OCI-LY1 (cell line): ENCODE measurements around the gene COX6A1.
A peak's percentile ranks its signal among the peaks of the same experiment; 100 is the strongest.

Experiments used
- H2AFZ ChIP-seq: fragments of 200-600 bp; sonication (generic), shearing (Covaris generic); 2 replicates; pipeline ENCODE4 v1.6.0; 2014; ENCODE audit warnings: antibody characterized with exemption, mild to moderate bottlenecking, low read length
- H3F3A ChIP-seq: fragments of 200-600 bp; sonication (generic), shearing (Covaris generic); 2 replicates; pipeline ENCODE4 v1.6.0; 2014; ENCODE audit warnings: mild to moderate bottlenecking, antibody characterized with exemption, low read length, moderate library complexity; ENCODE audit not compliant: insufficient read depth
- H3K27ac ChIP-seq: fragments of 200-600 bp; sonication (generic); 2 replicates; pipeline ENCODE4 v1.5.1; 2014; ENCODE audit warnings: low read length, mixed run types, mild to moderate bottlenecking, low read depth; ENCODE audit not compliant: poor library complexity, severe bottlenecking
- H3K27me3 ChIP-seq: fragments of 200-600 bp; sonication (generic); 2 replicates; pipeline ENCODE4 v1.6.0; 2014; ENCODE audit warnings: antibody characterized with exemption, mild to moderate bottlenecking, low read length, moderate library complexity; ENCODE audit not compliant: insufficient read depth
- H3K36me3 ChIP-seq: fragments of 200-600 bp; sonication (generic); 2 replicates; pipeline ENCODE4 v1.6.1; 2014; ENCODE audit warnings: mild to moderate bottlenecking, antibody characterized with exemption, low read length, moderate library complexity, mixed read lengths; ENCODE audit not compliant: insufficient read depth
- H3K4me1 ChIP-seq: fragments of 200-600 bp; sonication (generic); 2 replicates; pipeline ENCODE4 v1.5.1; 2014; ENCODE audit warnings: mild to moderate bottlenecking, low read length, moderate library complexity; ENCODE audit not compliant: insufficient read depth, severe bottlenecking
- H3K4me2 ChIP-seq: fragments of 200-600 bp; sonication (generic), shearing (Covaris generic); 2 replicates; pipeline ENCODE4 v1.6.1; 2014; ENCODE audit warnings: low read length
- H3K4me3 ChIP-seq: fragments of 200-600 bp; sonication (generic); 2 replicates; pipeline ENCODE4 v1.5.1; 2014; ENCODE audit warnings: low read length, low read depth, mild to moderate bottlenecking, mixed read lengths; ENCODE audit not compliant: poor library complexity, severe bottlenecking
- H3K79me2 ChIP-seq: fragments of 200-600 bp; shearing (Covaris generic); 2 replicates; pipeline ENCODE4 v1.6.1; 2016; ENCODE audit warnings: mixed run types, low read length, mixed read lengths; ENCODE audit not compliant: insufficient read depth
- H3K9ac ChIP-seq: fragments of 200-600 bp; sonication (generic), shearing (Covaris generic); 2 replicates; pipeline ENCODE4 v1.6.1; 2014; ENCODE audit warnings: mild to moderate bottlenecking, low read length, mixed read lengths
- H3K9me2 ChIP-seq: fragments of 200-600 bp; sonication (generic), shearing (Covaris generic); 2 replicates; pipeline ENCODE4 v1.6.1; 2014; ENCODE audit warnings: low read depth, mild to moderate bottlenecking, low read length, mixed read lengths
- H3K9me3 ChIP-seq: fragments of 200-600 bp; shearing (Covaris generic); 2 replicates; pipeline ENCODE4 v1.6.1; 2014; ENCODE audit warnings: low read length, mixed read lengths
- H4K20me1 ChIP-seq: fragments of 200-600 bp; sonication (generic), shearing (Covaris generic); 2 replicates; pipeline ENCODE4 v1.6.0; 2016; ENCODE audit warnings: mild to moderate bottlenecking, low read length; ENCODE audit not compliant: insufficient read depth
- EZH2 ChIP-seq: fragments of 200-600 bp; sonication (generic), shearing (Covaris generic); IDR thresholded peaks from 2 replicates; pipeline ENCODE4 v1.8.0; 2017; ENCODE audit warnings: borderline replicate concordance, mixed run types, mild to moderate bottlenecking, antibody characterized with exemption, low read length, moderate library complexity, mixed read lengths
- TF ChIP-seq, protein P1 (sequence below): fragments of 200-600 bp; sonication (generic), shearing (Covaris generic); IDR thresholded peaks from 2 replicates; pipeline ENCODE4 v1.5.1; 2017; ENCODE audit warnings: mild to moderate bottlenecking, antibody characterized with exemption, low read length, moderate library complexity, mixed read lengths

The COX6A1 gene

DNA sequence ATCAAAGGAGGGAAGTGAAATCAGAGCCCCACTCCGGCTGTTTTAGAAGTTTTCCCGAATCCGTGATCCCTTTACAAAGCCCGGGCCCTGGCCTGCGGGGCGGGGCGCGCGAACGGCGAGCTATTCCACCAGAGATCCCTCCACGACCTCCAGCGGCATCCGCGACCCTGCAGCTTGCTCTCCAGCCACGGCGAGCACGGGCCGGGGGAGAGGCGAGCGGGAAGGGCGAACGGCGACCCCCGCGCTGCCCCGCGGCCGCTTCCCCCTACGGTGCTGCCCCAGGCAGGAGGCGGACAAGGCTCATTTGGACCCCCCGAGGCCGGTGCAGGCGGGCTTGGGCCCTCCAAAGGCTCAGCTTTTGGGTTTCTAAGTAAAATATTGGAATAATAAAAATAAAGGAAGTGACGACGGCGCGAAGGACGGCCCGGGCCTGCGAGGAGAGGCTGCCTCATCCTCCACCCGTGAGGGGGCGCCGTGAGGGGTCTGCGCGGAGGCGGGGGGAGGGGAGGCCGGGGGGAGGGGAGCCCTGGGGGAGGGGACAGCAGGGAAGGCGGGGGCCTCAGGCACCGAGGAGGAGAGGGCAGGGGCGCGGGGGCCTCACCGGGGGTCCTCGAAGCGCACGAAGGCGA is 31.0 kb downstream of the COX6A1 start:
- H3K4me2 ChIP-seq: peak overlapping the region; percentile 76
- no peaks in the 10 kb centered on the region for H3K9me2 ChIP-seq
- peaks cover 40% of the 10 kb centered on the region for H3K36me3 ChIP-seq
- H3K27ac ChIP-seq: peak overlapping the region; percentile 58
- no peaks in the 10 kb centered on the region for H3K27me3 ChIP-seq
- H3K4me3 ChIP-seq: peak overlapping the region; percentile 98
- no peaks in the 10 kb centered on the region for H3K9me3 ChIP-seq
- peaks cover 42% of the 10 kb centered on the region for H3K79me2 ChIP-seq
- H2AFZ ChIP-seq: no peak overlapping the region
- H3K9ac ChIP-seq: peak overlapping the region; percentile 94
- H3K4me1 ChIP-seq: peaks cover 54% of the 10 kb centered on the region
- no peak for TF ChIP-seq EZH2
- TF ChIP-seq, protein P1, sequence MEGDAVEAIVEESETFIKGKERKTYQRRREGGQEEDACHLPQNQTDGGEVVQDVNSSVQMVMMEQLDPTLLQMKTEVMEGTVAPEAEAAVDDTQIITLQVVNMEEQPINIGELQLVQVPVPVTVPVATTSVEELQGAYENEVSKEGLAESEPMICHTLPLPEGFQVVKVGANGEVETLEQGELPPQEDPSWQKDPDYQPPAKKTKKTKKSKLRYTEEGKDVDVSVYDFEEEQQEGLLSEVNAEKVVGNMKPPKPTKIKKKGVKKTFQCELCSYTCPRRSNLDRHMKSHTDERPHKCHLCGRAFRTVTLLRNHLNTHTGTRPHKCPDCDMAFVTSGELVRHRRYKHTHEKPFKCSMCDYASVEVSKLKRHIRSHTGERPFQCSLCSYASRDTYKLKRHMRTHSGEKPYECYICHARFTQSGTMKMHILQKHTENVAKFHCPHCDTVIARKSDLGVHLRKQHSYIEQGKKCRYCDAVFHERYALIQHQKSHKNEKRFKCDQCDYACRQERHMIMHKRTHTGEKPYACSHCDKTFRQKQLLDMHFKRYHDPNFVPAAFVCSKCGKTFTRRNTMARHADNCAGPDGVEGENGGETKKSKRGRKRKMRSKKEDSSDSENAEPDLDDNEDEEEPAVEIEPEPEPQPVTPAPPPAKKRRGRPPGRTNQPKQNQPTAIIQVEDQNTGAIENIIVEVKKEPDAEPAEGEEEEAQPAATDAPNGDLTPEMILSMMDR: peak; percentile 32
- H3F3A ChIP-seq: no peaks in the 10 kb centered on the region
- 0 out of 2 replicates have a peak, but pooled peaks cover 3% of the 10 kb centered on the region for H4K20me1 ChIP-seq

DNA sequence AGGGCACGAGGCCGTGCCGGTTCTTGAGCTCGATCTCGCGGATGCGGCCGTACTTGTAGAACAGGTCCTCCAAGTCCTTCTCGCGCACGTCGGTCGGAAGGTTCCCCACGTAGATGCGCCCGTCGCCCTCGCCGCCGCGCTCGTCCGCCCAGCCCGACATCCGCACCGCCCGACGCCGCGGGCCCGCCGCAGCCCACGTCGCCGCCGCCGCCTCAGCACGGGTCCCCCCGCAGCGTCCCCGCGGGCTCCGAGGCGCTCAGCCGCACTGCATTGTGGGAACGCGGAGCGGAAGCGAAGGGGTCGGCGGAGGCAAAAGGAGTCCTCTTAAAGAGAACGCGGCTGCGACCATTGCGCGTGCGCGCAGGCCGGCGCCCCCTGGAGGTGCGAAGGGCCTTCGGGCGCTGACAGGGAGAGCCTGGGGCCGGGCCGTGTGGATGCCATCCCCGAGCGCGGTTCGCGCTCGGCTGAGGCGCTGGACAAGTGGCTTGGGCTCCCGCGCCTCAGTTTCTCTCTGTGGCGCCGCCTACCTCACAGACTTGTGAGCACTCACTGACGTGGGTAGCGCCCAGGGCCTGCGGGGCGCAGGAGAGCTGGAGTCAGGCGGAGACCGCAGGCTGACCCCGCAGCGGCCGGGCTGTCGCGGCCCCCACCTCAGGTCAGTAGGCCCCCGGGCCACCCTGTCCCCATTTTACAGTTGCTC is 31.7 kb downstream of the COX6A1 start, which contains the start of gene SRSF9:
SRSF9 (minus strand) TSS at position 299 of the 700 bp plus-strand sequence; CDS start at position 160, 139 bp downstream.
- Histone ChIP-seq H3K9me2 (no peaks in the 10 kb centered on the region), H3K79me2 (peaks cover 42% of the 10 kb centered on the region), H3K27ac (peak within 1 kb of the TSS; percentile 87), H4K20me1 (0 out of 2 replicates have a peak, but pooled peaks cover 3% of the 10 kb centered on the region), H3K4me3 (peak within 1 kb of the TSS; percentile 98), H3F3A (no peaks in the 10 kb centered on the region), H3K9ac (peak within 1 kb of the TSS; percentile 94), H3K27me3 (no peaks in the 10 kb centered on the region), H3K4me1 (peaks cover 61% of the 10 kb centered on the region), H3K4me2 (peak within 1 kb of the TSS; percentile 99), H3K9me3 (no peaks in the 10 kb centered on the region), H3K36me3 (peaks cover 33% of the 10 kb centered on the region), H2AFZ (peak within 1 kb of the TSS; percentile 60; the same call in 1 of the 2 replicates)
- TF ChIP-seq, protein P1: peak; percentile 85
- no peak for TF ChIP-seq EZH2

DNA sequence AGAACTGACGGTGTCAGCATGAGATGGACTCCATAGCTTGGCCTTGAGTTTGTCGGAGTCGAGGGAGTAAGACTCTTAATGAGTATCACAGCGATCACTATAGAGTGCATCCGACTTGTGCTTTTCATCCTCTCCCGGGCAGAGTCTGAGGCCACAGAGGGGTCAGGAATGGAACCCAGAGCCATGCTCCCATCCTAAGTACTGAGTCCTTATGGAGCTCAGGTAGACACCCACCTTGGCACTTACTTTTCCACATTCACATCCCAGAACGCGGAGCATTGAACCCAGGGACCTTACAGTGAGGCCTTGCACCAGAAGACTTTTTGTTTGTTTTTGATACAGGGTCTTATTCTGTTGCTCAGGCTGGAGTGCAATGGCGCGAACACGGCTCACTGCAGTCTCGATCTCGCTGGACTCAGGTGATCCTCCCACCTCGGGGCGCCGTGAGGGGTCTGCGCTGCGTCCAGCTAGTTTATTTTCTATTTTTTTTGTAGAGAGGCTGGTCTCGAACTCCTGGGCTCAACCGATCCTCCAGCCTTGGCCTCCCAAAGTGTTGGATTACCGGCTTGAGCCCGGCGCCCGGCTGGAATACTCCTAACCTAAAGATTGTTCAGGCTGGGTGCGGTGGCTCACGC is 32.4 kb downstream of the COX6A1 start:
- TF ChIP-seq, protein P1: no peak
- no peak for TF ChIP-seq EZH2
- Histone ChIP-seq H3K9me3 (no peaks in the 10 kb centered on the region), H4K20me1 (0 out of 2 replicates have a peak, but pooled peaks cover 3% of the 10 kb centered on the region), H3K4me3 (peak overlapping the region; percentile 98), H3K9me2 (no peaks in the 10 kb centered on the region), H3F3A (no peaks in the 10 kb centered on the region), H3K79me2 (peaks cover 38% of the 10 kb centered on the region), H3K9ac (peak overlapping the region; percentile 94), H3K4me2 (peak overlapping the region; percentile 99), H3K36me3 (peaks cover 27% of the 10 kb centered on the region), H2AFZ (peak overlapping the region; percentile 60; the same call in 1 of the 2 replicates), H3K27me3 (no peaks in the 10 kb centered on the region), H3K27ac (peak overlapping the region; percentile 87), H3K4me1 (peaks cover 67% of the 10 kb centered on the region)
